T-cell (primary cell): Measurements from ENCODE around the gene TMEM80. TPM values are rescaled to one million over a fixed set of nuclear protein-coding genes. Genes with fewer than 3 reads are reported as not detected.

Experiments used
- ATAC-seq, 4 experiments: fragments of 200-7000 bp in 3 of 4; fragments of 150-1000 bp in 1 of 4; cut with Tn5 transposase; replicated peaks in 1 of 4; 1 replicate in 3 of 4; 2 replicates in 1 of 4; pipeline ENCODE4 v1.10.0; 2021; ENCODE audit warnings: moderate library complexity in 3 of 4, mild to moderate bottlenecking in 2 of 4, moderate number of reproducible peaks in 1 of 4
- CTCF ChIA-PET, 2 donors: fragments of 300-600 bp; sonication (Branson Sonifier 250); formaldehyde crosslinking; loops; one replicate each; lab custom pipeline; 2022; ENCODE audit warnings: antibody characterized with exemption in 2 of 2; lab: Charles Lee
- POLR2A ChIA-PET, 2 donors: fragments of 300-600 bp; sonication (Branson Sonifier 250); formaldehyde crosslinking; loops; one replicate each; lab custom pipeline; 2022; ENCODE audit warnings: antibody characterized with exemption in 2 of 2; lab: Charles Lee
- DNase-seq, 35 experiments: peaks; one replicate each; pipeline versions ENCODE4 v3.0.0 to v3.0.0-alpha.2; 2013 to 2023
- H3K27ac ChIP-seq: one replicate; pipeline ENCODE4 v1.5.1; 2013; ENCODE audit warnings: low read length
- H3K27me3 ChIP-seq, 2 experiments: replicated peaks in 1 of 2; 1 replicate in 1 of 2; 2 replicates in 1 of 2; pipeline versions ENCODE4 v1.6.1 to v1.7.0; 2013; ENCODE audit warnings: low read length in 1 of 2, mixed read lengths in 1 of 2; ENCODE audit not compliant: control insufficient read depth in 2 of 2, insufficient read depth in 2 of 2; ENCODE audit errors: extremely low read depth in 1 of 2
- H3K36me3 ChIP-seq, 2 donors: 1 replicate in 1 of 2; 2 replicates in 1 of 2; pipeline versions ENCODE4 v1.6.1 to v1.7.0; 2013; ENCODE audit warnings: low read length in 1 of 2; ENCODE audit not compliant: control insufficient read depth in 2 of 2, insufficient read depth in 1 of 2; ENCODE audit errors: extremely low read depth in 1 of 2
- H3K4me1 ChIP-seq, 2 experiments: 1 replicate in 1 of 2; 2 replicates in 1 of 2; pipeline versions ENCODE4 v1.6.1 to v1.7.0; 2013; ENCODE audit warnings: low read length in 2 of 2, mixed read lengths in 1 of 2; ENCODE audit not compliant: insufficient read depth in 2 of 2, control insufficient read depth in 1 of 2; ENCODE audit errors: extremely low read depth in 1 of 2
- H3K4me3 ChIP-seq, 2 donors: 1 replicate in 1 of 2; 2 replicates in 1 of 2; pipeline versions ENCODE4 v1.5.1 to v1.7.0; 2013; ENCODE audit warnings: mild to moderate bottlenecking in 2 of 2, low read length in 1 of 2, moderate library complexity in 1 of 2; ENCODE audit not compliant: control insufficient read depth in 1 of 2; ENCODE audit errors: extremely low read depth in 1 of 2
- H3K9me3 ChIP-seq: 2 replicates; pipeline ENCODE4 v1.7.0; 2013
- H3K27ac Mint-ChIP-seq, 2 donors: one replicate each; pipeline ENCODE4 v1.8.0; 2020 to 2021; ENCODE audit warnings: mild to moderate bottlenecking in 2 of 2, mixed read lengths in 2 of 2
- H3K27me3 Mint-ChIP-seq, 2 donors: one replicate each; pipeline ENCODE4 v1.8.0; 2021 to 2022; ENCODE audit warnings: mixed read lengths in 2 of 2
- H3K36me3 Mint-ChIP-seq: one replicate; pipeline ENCODE4 v1.8.0; 2021; ENCODE audit warnings: mixed read lengths
- H3K4me1 Mint-ChIP-seq, 3 donors: one replicate each; pipeline ENCODE4 v1.8.0; 2020 to 2022; ENCODE audit warnings: mixed read lengths in 3 of 3, mild to moderate bottlenecking in 1 of 3
- H3K4me3 Mint-ChIP-seq, 3 donors: one replicate each; pipeline ENCODE4 v1.8.0; 2020 to 2022; ENCODE audit warnings: mild to moderate bottlenecking in 3 of 3, mixed read lengths in 3 of 3, moderate library complexity in 3 of 3
- H3K9me3 Mint-ChIP-seq, 3 donors: one replicate each; pipeline ENCODE4 v1.8.0; 2020 to 2022; ENCODE audit warnings: mixed read lengths in 3 of 3
- WGBS: methylation state at CpG from one replicate; pipeline ENCODE4 v1.1.5; 2013; ENCODE audit warnings: missing lambda C conversion rate; ENCODE audit not compliant: insufficient coverage; 5-methylcytosine and 5-hydroxymethylcytosine counted together
- total RNA-seq, 35 experiments: library from RNA in 6 of 35; stranded (reverse) in 6 of 35; fragments of 120-200 nt in 1 of 35; gene quantifications; one replicate each; pipeline versions ENCODE4 v1.2.1 to v1.2.4 and lab custom pipeline; 2013 to 2026

The TMEM80 gene
- total RNA-seq, 5 donors from 2014 or later (not counting 1 experiment from before 2014, with no cell fraction given) = 21.2 to 43.9 (median 42.4) TPM

- Mint-ChIP-seq H3K27ac (no peak overlapping the region), H3K36me3 (no peaks in the 10 kb centered on the region), H3K27me3 (peaks cover 7 to 10% of the 10 kb centered on the region in 2 donors), H3K4me1 (peaks cover 6 to 23% (median 16%) of the 10 kb centered on the region in 3 donors), H3K4me3 (peak overlapping the region; percentile 58 to 73 (median 65)), H3K9me3 (no peaks in the 10 kb centered on the region)
- Histone ChIP-seq H3K36me3 (no peaks in the 10 kb centered on the region), H3K4me3 (no peak overlapping the region), H3K9me3 (no peaks in the 10 kb centered on the region), H3K27ac (no peak overlapping the region), H3K4me1 (peaks cover 13 to 62% of the 10 kb centered on the region in 2 experiments), H3K27me3 (peaks cover 0 to 64% of the 10 kb centered on the region in 2 experiments)
- WGBS = 89% methylated on average over 3 of the region's 18 CpGs
- ATAC-seq (no peak), DNase-seq (no peak)
- ChIA-PET CTCF (interaction anchor here (0.7 to 1.3 kb wide), 3 partner anchors 169 to 177 kb away, joined by 3 to 4 read pairs (median 3); no protein-coding TSS in a partner anchor), POLR2A (interaction anchor here in 1 of 2 donors (0.7 kb wide), 1 partner anchor 59 kb away, joined by 3 read pairs; no protein-coding TSS in a partner anchor)
These were observed 29.3 kb downstream of the TMEM80 start for GRCh38 chr11:724778-725386.

GRCh38 chr11:725624-726202 is 30.1 kb downstream of the TMEM80 start:
- H3K9me3 Mint-ChIP-seq = no peaks in the 10 kb centered on the region
- WGBS = 5% methylated on average over 30 of the region's 53 CpGs
- no peaks in the 10 kb centered on the region for H3K9me3 ChIP-seq
- H3K36me3 Mint-ChIP-seq = no peaks in the 10 kb centered on the region
- H3K4me3 Mint-ChIP-seq = peak overlapping the region; percentile 58 to 73 (median 67)
- H3K27me3 ChIP-seq = peaks cover 0 to 57% of the 10 kb centered on the region in 2 experiments
- H3K4me1 Mint-ChIP-seq = peaks cover 6 to 21% (median 14%) of the 10 kb centered on the region in 3 donors
- no peaks in the 10 kb centered on the region for H3K36me3 ChIP-seq
- peak overlapping the region in 1 of 2 donors; percentile 32 for H3K4me3 ChIP-seq
- CTCF ChIA-PET = interaction anchor here (0.6 to 2.5 kb wide), 7 partner anchors 23 to 1578 kb away, joined by 3 to 14 read pairs (median 3); partner anchors contain the start of genes DEAF1 (in 1 of the 2), PHRF1 (in 1 of the 2) and TMEM80 (in 1 of the 2)
- DNase-seq (peak in 1 of 35 experiments; percentile 23), ATAC-seq (peak in 3 of 4 experiments; percentile 10 to 17 (median 14))
- peaks cover 13 to 57% of the 10 kb centered on the region in 2 experiments for H3K4me1 ChIP-seq
- POLR2A ChIA-PET = interaction anchor here (0.6 to 0.9 kb wide), 4 partner anchors 30 to 320 kb away, joined by 3 to 9 read pairs (median 6); partner anchors contain the start of gene TMEM80 (in 1 of the 2)
- no peak overlapping the region for H3K27ac Mint-ChIP-seq
- H3K27ac ChIP-seq = no peak overlapping the region
- peaks cover 7% of the 10 kb centered on the region in 2 donors for H3K27me3 Mint-ChIP-seq

- Histone ChIP-seq H3K36me3 (no peaks in the 10 kb centered on the region), H3K9me3 (no peaks in the 10 kb centered on the region), H3K4me3 (peak overlapping the region; percentile 32 to 47), H3K27ac (no peak overlapping the region), H3K4me1 (peaks cover 13 to 49% of the 10 kb centered on the region in 2 experiments), H3K27me3 (peaks cover 0 to 49% of the 10 kb centered on the region in 2 experiments)
- H3K4me3 Mint-ChIP-seq = peak overlapping the region; percentile 60 to 73 (median 67)
- H3K36me3 Mint-ChIP-seq = no peaks in the 10 kb centered on the region
- CTCF ChIA-PET = interaction anchor here (0.6 to 2.5 kb wide), 12 partner anchors 11 to 1577 kb away, joined by 3 to 14 read pairs (median 3); partner anchors contain the start of genes DEAF1 (in 1 of the 2), PHRF1 (in 1 of the 2) and TMEM80 (in 1 of the 2)
- peaks cover 6 to 18% (median 11%) of the 10 kb centered on the region in 3 donors for H3K4me1 Mint-ChIP-seq
- H3K27me3 Mint-ChIP-seq = peaks cover 4 to 5% of the 10 kb centered on the region in 2 donors
- no peaks in the 10 kb centered on the region for H3K9me3 Mint-ChIP-seq
- ATAC-seq (peak; percentile 40 to 67 (median 62)), DNase-seq (peak in 24 of 35 experiments; percentile 25 to 72 (median 44))
- WGBS = 9% methylated on average over 49 of the region's 61 CpGs
- POLR2A ChIA-PET = interaction anchor here (0.6 to 0.9 kb wide), 4 partner anchors 31 to 74 kb away, joined by 3 to 8 read pairs (median 5); partner anchors contain the start of gene TMEM80 (in 1 of the 2)
- H3K27ac Mint-ChIP-seq = peak overlapping the region in 1 of 2 donors; percentile 72
These were observed 30.9 kb downstream of the TMEM80 start for GRCh38 chr11:726278-727220.

- POLR2A ChIA-PET = interaction anchor here in 1 of 2 donors (0.5 kb wide), 1 partner anchor 92 kb away, joined by 11 read pairs; the partner anchor contains the start of gene PNPLA2
- H3K27ac ChIP-seq = no peak overlapping the region
- 91% methylated on average over 10 of the region's 12 CpGs for WGBS
- CTCF ChIA-PET = interaction anchor here (0.6 to 2.5 kb wide), 4 partner anchors 12 to 372 kb away, joined by 3 to 14 read pairs (median 6); partner anchors contain the start of genes DEAF1 (in 1 of the 2) and TMEM80 (in 1 of the 2)
- Mint-ChIP-seq H3K4me3 (peak overlapping the region in 2 of 3 donors; percentile 21 to 73), H3K27ac (no peak overlapping the region), H3K27me3 (peaks cover 4 to 5% of the 10 kb centered on the region in 2 donors), H3K4me1 (peaks cover 6 to 12% (median 8%) of the 10 kb centered on the region in 3 donors), H3K36me3 (no peaks in the 10 kb centered on the region), H3K9me3 (no peaks in the 10 kb centered on the region)
- no peak overlapping the region for H3K4me3 ChIP-seq
- no peaks in the 10 kb centered on the region for H3K9me3 ChIP-seq
- DNase-seq (no peak), ATAC-seq (no peak)
- H3K36me3 ChIP-seq = no peaks in the 10 kb centered on the region
- H3K27me3 ChIP-seq = peaks cover 0 to 41% of the 10 kb centered on the region in 2 experiments
- H3K4me1 ChIP-seq = peaks cover 8 to 41% of the 10 kb centered on the region in 2 experiments
These were observed 31.7 kb downstream of the TMEM80 start for GRCh38 chr11:727281-727701.

GRCh38 chr11:727859-728748 is 32.5 kb downstream of the TMEM80 start:
- peaks cover 3 to 4% of the 10 kb centered on the region in 2 donors for H3K27me3 Mint-ChIP-seq
- ChIA-PET CTCF (interaction anchor here (0.6 to 2.5 kb wide), 3 partner anchors 33 to 180 kb away, joined by 3 to 14 read pairs (median 5); partner anchors contain the start of genes DEAF1 (in 1 of the 2) and TMEM80 (in 1 of the 2)), POLR2A (interaction anchor here in 1 of 2 donors (0.5 kb wide), 1 partner anchor 91 kb away, joined by 11 read pairs; the partner anchor contains the start of gene PNPLA2)
- DNase-seq = peak; percentile 52 to 87 (median 70)
- no peaks in the 10 kb centered on the region for H3K36me3 Mint-ChIP-seq
- WGBS = 41% methylated on average over 27 of the region's 31 CpGs
- H3K4me1 ChIP-seq = peaks cover 6 to 35% of the 10 kb centered on the region in 2 experiments
- no peak overlapping the region for H3K4me3 ChIP-seq
- peak; percentile 71 to 78 (median 76) for ATAC-seq
- H3K9me3 ChIP-seq = no peaks in the 10 kb centered on the region
- no peak overlapping the region for H3K4me3 Mint-ChIP-seq
- H3K27ac Mint-ChIP-seq = no peak overlapping the region
- peaks cover 4 to 10% (median 6%) of the 10 kb centered on the region in 3 donors for H3K4me1 Mint-ChIP-seq
- H3K27me3 ChIP-seq = peaks cover 0 to 35% of the 10 kb centered on the region in 2 experiments
- H3K36me3 ChIP-seq = no peaks in the 10 kb centered on the region
- H3K9me3 Mint-ChIP-seq = no peaks in the 10 kb centered on the region
- no peak overlapping the region for H3K27ac ChIP-seq
